GM18520 (cell line): Measurements from ENCODE around the gene FAM107B.

Source experiments
- ATAC-seq: cut with Tn5 transposase; IDR thresholded peaks from one replicate; pipeline ENCODE4 v1.9.1; 2021; ENCODE audit not compliant: unreplicated experiment

The FAM107B gene

GRCh38 chr10:14540611-14541010 is 234.1 kb downstream of the FAM107B start:
- ATAC-seq: no peak

- ATAC-seq: no peak
Observed at GRCh38 chr10:14540062-14540461, 234.6 kb downstream of the FAM107B start.

- ATAC-seq: no peak
Observed at GRCh38 chr10:14539176-14539575, 235.5 kb downstream of the FAM107B start.

GRCh38 chr10:14536241-14537213 is 238.2 kb downstream of the FAM107B start:
- no peak for ATAC-seq

- no peak for ATAC-seq
Observed at GRCh38 chr10:14535457-14536130, 239.1 kb downstream of the FAM107B start.

GRCh38 chr10:14534152-14534551 is 240.5 kb downstream of the FAM107B start:
- no peak for ATAC-seq

GRCh38 chr10:14533295-14533694 is 241.4 kb downstream of the FAM107B start:
- no peak for ATAC-seq

- ATAC-seq: no peak
Observed at GRCh38 chr10:14532473-14533251, 242.0 kb downstream of the FAM107B start.

GRCh38 chr10:14531974-14532373 is 242.7 kb downstream of the FAM107B start:
- no peak for ATAC-seq

GRCh38 chr10:14530465-14530864 is 244.2 kb downstream of the FAM107B start:
- ATAC-seq: no peak

GRCh38 chr10:14529351-14529750 is 245.3 kb downstream of the FAM107B start:
- no peak for ATAC-seq

- ATAC-seq: no peak
Observed at GRCh38 chr10:14528450-14528849, 246.2 kb downstream of the FAM107B start.

- no peak for ATAC-seq
Observed at GRCh38 chr10:14527915-14528314, 246.8 kb downstream of the FAM107B start.

- ATAC-seq: no peak
Observed at GRCh38 chr10:14527134-14527844, 247.4 kb downstream of the FAM107B start.

- no peak for ATAC-seq
Observed at GRCh38 chr10:14526326-14526725, 248.4 kb downstream of the FAM107B start.

- no peak for ATAC-seq
Observed at GRCh38 chr10:14524691-14525324, 249.9 kb downstream of the FAM107B start.

- no peak for ATAC-seq
Observed at GRCh38 chr10:14523286-14523685, 251.4 kb downstream of the FAM107B start.

- ATAC-seq: no peak
Observed at GRCh38 chr10:14519785-14520184, 254.9 kb downstream of the FAM107B start.

- ATAC-seq: no peak
Observed at GRCh38 chr10:14518149-14518548, 256.5 kb downstream of the FAM107B start.

- ATAC-seq: no peak
Observed at GRCh38 chr10:14513123-14513522, 261.6 kb downstream of the FAM107B start.
